Mesendoderm (in vitro differentiated cells): ENCODE results near the gene GAS6.
"Not testable (repeated sequence)": the region's sequence is repeated elsewhere in the genome, so short reads cannot be mapped to it uniquely, and the experiment has no call there.

Experiments used
- DNase-seq: peaks from one replicate; pipeline ENCODE4 v3.0.0; 2013
- H2AK5ac ChIP-seq: 2 replicates; pipeline ENCODE4 v1.6.1; 2013; ENCODE audit warnings: low read length, inconsistent platforms
- H2BK120ac ChIP-seq: 2 replicates; pipeline ENCODE4 v1.6.1; 2013; ENCODE audit warnings: low read depth, mild to moderate bottlenecking, low read length, moderate library complexity, mixed read lengths
- H2BK15ac ChIP-seq: replicated peaks from 2 replicates; pipeline ENCODE4 v1.6.1; 2013; ENCODE audit warnings: low read depth, mild to moderate bottlenecking, moderate library complexity
- H2BK5ac ChIP-seq: 2 replicates; pipeline ENCODE4 v1.6.1; 2013; ENCODE audit warnings: low read length, inconsistent platforms
- H3K18ac ChIP-seq: 2 replicates; pipeline ENCODE4 v1.6.1; 2013; ENCODE audit warnings: mild to moderate bottlenecking, low read length, mixed read lengths
- H3K23ac ChIP-seq: one replicate; pipeline ENCODE4 v1.6.1; 2013; ENCODE audit warnings: low read length
- H3K27ac ChIP-seq: 2 replicates; pipeline ENCODE4 v1.5.1; 2013; ENCODE audit warnings: low read depth, mild to moderate bottlenecking, inconsistent platforms, low read length, moderate library complexity
- H3K27me3 ChIP-seq: 2 replicates; pipeline ENCODE4 v1.6.1; 2013; ENCODE audit warnings: low read length, control low read depth, mild to moderate bottlenecking, inconsistent platforms; ENCODE audit not compliant: insufficient read depth, poor library complexity
- H3K36me3 ChIP-seq: 2 replicates; pipeline ENCODE4 v1.6.1; 2013; ENCODE audit warnings: low read length, inconsistent platforms; ENCODE audit not compliant: control insufficient read depth, insufficient read depth
- H3K4ac ChIP-seq: one replicate; pipeline ENCODE4 v1.6.1; 2013; ENCODE audit warnings: low read depth, mild to moderate bottlenecking, low read length, moderate library complexity
- H3K4me1 ChIP-seq: 2 replicates; pipeline ENCODE4 v1.6.1; 2013; ENCODE audit warnings: low read depth, low read length, inconsistent platforms; ENCODE audit not compliant: control insufficient read depth
- H3K4me2 ChIP-seq: 2 replicates; pipeline ENCODE4 v1.6.1; 2013; ENCODE audit warnings: low read length
- H3K4me3 ChIP-seq: 2 replicates; pipeline ENCODE4 v1.5.1; 2013; ENCODE audit warnings: mild to moderate bottlenecking, low read length
- H3K56ac ChIP-seq: one replicate; pipeline ENCODE4 v1.6.1; 2013; ENCODE audit warnings: low read length
- H3K79me1 ChIP-seq: 2 replicates; pipeline ENCODE4 v1.6.1; 2013; ENCODE audit warnings: low read length, inconsistent platforms
- H3K79me2 ChIP-seq: 2 replicates; pipeline ENCODE4 v1.6.1; 2013; ENCODE audit warnings: mild to moderate bottlenecking, low read length; ENCODE audit not compliant: control insufficient read depth, insufficient read depth
- H3K9ac ChIP-seq: 2 replicates; pipeline ENCODE4 v1.6.1; 2013; ENCODE audit warnings: low read length, inconsistent platforms
- H4K5ac ChIP-seq: one replicate; pipeline ENCODE4 v1.6.1; 2013; ENCODE audit warnings: low read length
- H4K8ac ChIP-seq: one replicate; pipeline ENCODE4 v1.6.1; 2013; ENCODE audit warnings: low read depth, mild to moderate bottlenecking, control low read depth, low read length, moderate library complexity
- WGBS: extraction: QIAGEN DNeasy Blood & Tissue Kit; methylation state at CpG from one replicate; pipeline ENCODE4 v1.1.7; 2013; ENCODE audit warnings: low lambda C conversion rate, missing lambda C conversion rate; ENCODE audit not compliant: insufficient coverage; ENCODE audit errors: extremely low coverage; 5-methylcytosine and 5-hydroxymethylcytosine counted together

GAS6 gene

DNA sequence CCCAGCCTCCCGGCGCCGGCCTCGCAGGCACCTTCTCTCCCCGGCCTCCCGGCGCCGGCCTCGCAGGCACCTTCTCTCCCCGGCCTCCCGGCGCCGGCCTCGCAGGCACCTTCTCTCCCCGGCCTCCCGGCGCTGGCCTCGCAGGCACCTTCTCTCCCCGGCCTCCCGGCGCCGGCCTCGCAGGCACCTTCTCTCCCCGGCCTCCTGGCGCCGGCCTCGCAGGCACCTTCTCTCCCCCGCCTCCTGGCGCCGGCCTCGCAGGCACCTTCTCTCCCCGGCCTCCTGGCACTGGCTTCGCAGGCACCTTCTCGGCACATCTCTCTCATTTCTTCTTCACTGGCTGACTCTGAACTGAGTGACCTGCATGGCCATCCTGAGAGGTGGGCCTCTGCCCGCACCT, 37.4 kb downstream of the GAS6 start:
- H3K36me3 ChIP-seq, H3K18ac ChIP-seq, H4K5ac ChIP-seq, H3K27ac ChIP-seq, H3K23ac ChIP-seq, H2BK120ac ChIP-seq, H2BK15ac ChIP-seq, H3K4me3 ChIP-seq, H3K4me1 ChIP-seq, DNase-seq, H3K9ac ChIP-seq, H3K56ac ChIP-seq, H2AK5ac ChIP-seq, H3K27me3 ChIP-seq, H2BK5ac ChIP-seq, H3K79me2 ChIP-seq, H3K4ac ChIP-seq, H4K8ac ChIP-seq, H3K79me1 ChIP-seq, H3K4me2 ChIP-seq: not testable (repeated sequence)
- WGBS, result no CpG with 5 or more reads among the region's 35 CpGs

DNA sequence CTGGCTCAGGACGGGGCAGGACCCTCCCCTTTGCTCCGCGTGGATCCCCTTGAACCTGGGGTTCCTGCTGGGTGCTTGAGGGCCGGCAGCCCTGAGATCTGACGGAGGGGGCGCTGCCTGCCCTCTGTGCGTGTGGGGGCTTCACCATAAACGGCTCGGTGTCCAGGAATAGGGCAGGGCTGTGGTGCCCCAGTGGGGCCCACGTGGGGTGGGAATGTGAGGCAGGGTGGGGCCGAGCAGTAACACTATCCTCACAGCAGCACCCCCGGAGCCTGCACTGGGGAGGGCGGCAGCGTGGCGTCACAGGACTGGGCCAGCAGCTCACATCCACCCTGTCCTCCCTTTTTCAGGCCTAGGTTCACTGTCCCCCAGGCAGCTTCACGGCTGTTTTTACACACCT, 38.0 kb downstream of the GAS6 start:
- no CpG with 5 or more reads among the region's 16 CpGs for WGBS
- Histone ChIP-seq H3K27me3 (no peaks in the 10 kb centered on the region), H3K23ac (no peak overlapping the region), H2BK5ac (no peak overlapping the region), H3K56ac (no peak overlapping the region), H3K4me2 (no peak overlapping the region), H2BK15ac (no peak overlapping the region), H4K8ac (no peak overlapping the region), H3K18ac (no peak overlapping the region), H3K79me1 (no peaks in the 10 kb centered on the region), H3K27ac (no peak overlapping the region), H3K36me3 (no peaks in the 10 kb centered on the region), H3K4me3 (no peak overlapping the region), H3K4me1 (no peaks in the 10 kb centered on the region), H3K9ac (no peak overlapping the region), H4K5ac (no peak overlapping the region), H2AK5ac (no peak overlapping the region), H2BK120ac (no peak overlapping the region), H3K79me2 (no peaks in the 10 kb centered on the region), H3K4ac (no peak overlapping the region)
- DNase-seq, result no peak

GRCh38 chr13:113823771-113824170, 40.1 kb downstream of the GAS6 start:
- H3K9ac ChIP-seq, result no peak overlapping the region
- H3K4me3 ChIP-seq, result no peak overlapping the region
- H3K4me2 ChIP-seq, result no peak overlapping the region
- no peak overlapping the region for H2BK120ac ChIP-seq
- no peaks in the 10 kb centered on the region for H3K27me3 ChIP-seq
- H3K4me1 ChIP-seq, result no peaks in the 10 kb centered on the region
- H3K18ac ChIP-seq, result no peak overlapping the region
- H4K5ac ChIP-seq, result no peak overlapping the region
- H3K23ac ChIP-seq, result no peak overlapping the region
- no CpG with 5 or more reads among the region's 19 CpGs for WGBS
- H3K27ac ChIP-seq, result no peak overlapping the region
- DNase-seq, result no peak
- no peak overlapping the region for H2BK5ac ChIP-seq
- H3K56ac ChIP-seq, result no peak overlapping the region
- H2AK5ac ChIP-seq, result no peak overlapping the region
- H3K79me2 ChIP-seq, result no peaks in the 10 kb centered on the region
- no peak overlapping the region for H3K4ac ChIP-seq
- no peak overlapping the region for H2BK15ac ChIP-seq
- no peaks in the 10 kb centered on the region for H3K36me3 ChIP-seq
- no peaks in the 10 kb centered on the region for H3K79me1 ChIP-seq
- no peak overlapping the region for H4K8ac ChIP-seq

GRCh38 chr13:113822956-113823744, 40.7 kb downstream of the GAS6 start:
- H3K56ac ChIP-seq, result no peak overlapping the region
- no peak overlapping the region for H2AK5ac ChIP-seq
- H2BK5ac ChIP-seq, result no peak overlapping the region
- no peak overlapping the region for H3K27ac ChIP-seq
- H3K27me3 ChIP-seq, result no peaks in the 10 kb centered on the region
- no peak overlapping the region for H2BK120ac ChIP-seq
- no peaks in the 10 kb centered on the region for H3K79me2 ChIP-seq
- no peak overlapping the region for H3K4me3 ChIP-seq
- H3K9ac ChIP-seq, result no peak overlapping the region
- no peak overlapping the region for H3K4ac ChIP-seq
- no peak overlapping the region for H3K23ac ChIP-seq
- no peak overlapping the region for H2BK15ac ChIP-seq
- H3K18ac ChIP-seq, result no peak overlapping the region
- WGBS, result no CpG with 5 or more reads among the region's 45 CpGs
- no peaks in the 10 kb centered on the region for H3K4me1 ChIP-seq
- no peak overlapping the region for H4K5ac ChIP-seq
- H3K36me3 ChIP-seq, result no peaks in the 10 kb centered on the region
- no peak for DNase-seq
- no peaks in the 10 kb centered on the region for H3K79me1 ChIP-seq
- H4K8ac ChIP-seq, result no peak overlapping the region
- H3K4me2 ChIP-seq, result no peak overlapping the region

DNA sequence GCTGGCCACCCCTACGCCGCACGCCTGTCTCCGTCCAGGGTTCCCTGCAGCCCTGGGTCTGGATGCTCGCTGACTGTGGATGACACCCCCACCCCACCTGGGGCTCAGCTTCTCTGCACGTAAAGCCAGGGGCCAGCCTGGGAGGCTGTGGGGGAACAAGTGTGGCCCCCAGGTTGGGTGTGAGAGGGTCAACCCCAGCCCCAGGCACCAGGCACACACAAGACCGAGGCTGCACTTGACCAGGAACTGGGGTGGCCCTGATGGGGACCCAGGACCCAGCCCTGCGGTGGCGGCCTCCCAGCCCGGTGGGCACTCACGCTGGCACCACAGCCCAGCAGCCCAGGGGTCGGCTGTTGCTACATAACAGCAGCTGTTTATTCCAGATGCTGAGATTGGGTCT, 41.6 kb downstream of the GAS6 start:
- H3K4me3 ChIP-seq, result no peak overlapping the region
- H3K79me1 ChIP-seq, result no peaks in the 10 kb centered on the region
- H2BK5ac ChIP-seq, result no peak overlapping the region
- DNase-seq, result no peak
- H4K5ac ChIP-seq, result no peak overlapping the region
- H3K27me3 ChIP-seq, result no peaks in the 10 kb centered on the region
- H3K36me3 ChIP-seq, result no peaks in the 10 kb centered on the region
- H3K18ac ChIP-seq, result no peak overlapping the region
- no peak overlapping the region for H3K27ac ChIP-seq
- H3K9ac ChIP-seq, result no peak overlapping the region
- no peak overlapping the region for H4K8ac ChIP-seq
- no peaks in the 10 kb centered on the region for H3K79me2 ChIP-seq
- no peak overlapping the region for H2AK5ac ChIP-seq
- H3K4ac ChIP-seq, result no peak overlapping the region
- no peak overlapping the region for H3K23ac ChIP-seq
- H2BK120ac ChIP-seq, result no peak overlapping the region
- no peak overlapping the region for H3K4me2 ChIP-seq
- H2BK15ac ChIP-seq, result no peak overlapping the region
- no CpG with 5 or more reads among the region's 12 CpGs for WGBS
- no peaks in the 10 kb centered on the region for H3K4me1 ChIP-seq
- no peak overlapping the region for H3K56ac ChIP-seq

DNA sequence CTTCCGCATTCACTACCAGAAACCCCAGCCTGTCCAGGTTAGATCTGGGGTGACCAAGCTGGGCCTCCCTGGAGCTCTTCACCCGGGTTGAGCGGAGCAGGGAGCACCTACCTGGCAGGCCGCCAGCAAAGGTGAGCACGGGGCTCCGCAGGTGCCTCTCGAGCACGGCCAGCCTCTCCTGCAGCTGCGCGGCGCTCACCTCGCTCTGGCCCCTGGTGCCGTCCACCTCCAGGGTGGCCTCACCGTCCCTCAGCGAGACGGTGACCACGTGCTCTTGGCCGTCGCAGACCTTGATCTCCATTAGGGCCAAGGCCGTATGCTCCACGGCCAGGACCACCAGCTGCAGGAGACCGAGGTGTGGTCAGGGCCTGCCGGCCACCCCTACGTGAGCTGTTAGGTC, 42.0 kb downstream of the GAS6 start:
- Histone ChIP-seq H2BK5ac (no peak overlapping the region), H2AK5ac (no peak overlapping the region), H3K4me2 (no peak overlapping the region), H3K56ac (no peak overlapping the region), H2BK15ac (no peak overlapping the region), H3K9ac (no peak overlapping the region), H2BK120ac (no peak overlapping the region), H4K8ac (no peak overlapping the region), H3K4me3 (no peak overlapping the region), H3K18ac (no peak overlapping the region), H3K27ac (no peak overlapping the region), H3K23ac (no peak overlapping the region), H3K79me2 (no peaks in the 10 kb centered on the region), H3K27me3 (no peaks in the 10 kb centered on the region), H3K36me3 (no peaks in the 10 kb centered on the region), H3K4ac (no peak overlapping the region), H3K79me1 (no peaks in the 10 kb centered on the region), H3K4me1 (no peaks in the 10 kb centered on the region), H4K5ac (no peak overlapping the region)
- no peak for DNase-seq
- no CpG with 5 or more reads among the region's 24 CpGs for WGBS
